ENCODE measurements around the gene TMEM183A.

Gene TMEM183A

DNA sequence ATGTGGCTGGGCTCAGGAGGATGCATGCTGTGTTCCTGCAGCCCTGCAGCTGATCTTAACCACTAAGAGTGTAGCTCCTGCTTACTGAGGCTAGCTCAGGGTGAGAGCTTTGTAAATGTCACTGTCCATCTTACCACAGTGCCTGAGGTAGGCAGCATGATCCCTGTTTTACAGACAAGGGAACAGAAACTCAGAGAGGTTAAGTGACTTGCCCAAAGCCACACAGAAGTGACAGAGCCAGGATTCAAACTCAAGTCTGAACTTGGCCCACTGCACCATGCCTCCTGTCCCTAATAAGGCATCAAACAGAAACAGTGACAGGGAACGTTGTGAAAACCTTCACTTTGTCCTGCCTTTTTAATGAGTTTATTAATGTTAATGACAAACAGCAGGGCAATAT, 47.0 kb downstream of the TMEM183A start:
- no peaks in the 10 kb centered on the region for H3K9me3 ChIP-seq
- no peaks in the 10 kb centered on the region for H3K27me3 ChIP-seq
- no peak for DNase-seq
- TF ChIP-seq, protein P1, sequence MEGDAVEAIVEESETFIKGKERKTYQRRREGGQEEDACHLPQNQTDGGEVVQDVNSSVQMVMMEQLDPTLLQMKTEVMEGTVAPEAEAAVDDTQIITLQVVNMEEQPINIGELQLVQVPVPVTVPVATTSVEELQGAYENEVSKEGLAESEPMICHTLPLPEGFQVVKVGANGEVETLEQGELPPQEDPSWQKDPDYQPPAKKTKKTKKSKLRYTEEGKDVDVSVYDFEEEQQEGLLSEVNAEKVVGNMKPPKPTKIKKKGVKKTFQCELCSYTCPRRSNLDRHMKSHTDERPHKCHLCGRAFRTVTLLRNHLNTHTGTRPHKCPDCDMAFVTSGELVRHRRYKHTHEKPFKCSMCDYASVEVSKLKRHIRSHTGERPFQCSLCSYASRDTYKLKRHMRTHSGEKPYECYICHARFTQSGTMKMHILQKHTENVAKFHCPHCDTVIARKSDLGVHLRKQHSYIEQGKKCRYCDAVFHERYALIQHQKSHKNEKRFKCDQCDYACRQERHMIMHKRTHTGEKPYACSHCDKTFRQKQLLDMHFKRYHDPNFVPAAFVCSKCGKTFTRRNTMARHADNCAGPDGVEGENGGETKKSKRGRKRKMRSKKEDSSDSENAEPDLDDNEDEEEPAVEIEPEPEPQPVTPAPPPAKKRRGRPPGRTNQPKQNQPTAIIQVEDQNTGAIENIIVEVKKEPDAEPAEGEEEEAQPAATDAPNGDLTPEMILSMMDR (IDR thresholded peaks at IDR 0.05): no peak
- intact Hi-C loops (cut with DNase I; ENCODE audit: low total_unique reads): no loop called here
- H3K27ac ChIP-seq: no peak overlapping the region
- no peak overlapping the region for H3K4me3 ChIP-seq
- peaks cover 0 to 6% (median 6%) of the 10 kb centered on the region in 3 donors for H3K36me3 ChIP-seq
- no peaks in the 10 kb centered on the region for H3K4me1 ChIP-seq

DNA sequence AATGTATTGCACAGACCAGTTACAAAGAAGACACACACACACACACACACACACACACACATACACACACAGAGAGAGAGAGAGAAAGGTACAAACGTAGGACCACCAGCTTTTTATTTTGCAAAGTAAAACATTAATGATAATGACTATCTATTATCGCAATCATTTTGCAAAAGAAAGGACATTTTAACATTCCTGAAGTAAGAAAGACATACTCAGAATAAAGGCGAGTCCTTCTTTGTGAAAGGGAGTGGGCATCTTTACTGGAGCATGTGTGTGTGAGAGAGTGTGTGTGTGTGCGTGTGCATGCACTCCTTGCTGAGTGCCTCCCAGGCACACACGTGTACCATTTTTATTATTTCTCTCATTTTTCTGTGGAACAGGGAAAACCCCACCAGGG, 47.5 kb downstream of the TMEM183A start:
- TF ChIP-seq, protein P1 (IDR thresholded peaks at IDR 0.05): no peak
- no peaks in the 10 kb centered on the region for H3K4me1 ChIP-seq
- DNase-seq: no peak
- intact Hi-C loops (cut with DNase I; ENCODE audit: low total_unique reads): no loop called here
- no peak overlapping the region for H3K27ac ChIP-seq
- H3K27me3 ChIP-seq: no peaks in the 10 kb centered on the region
- H3K4me3 ChIP-seq: no peak overlapping the region
- peaks cover 0 to 6% (median 6%) of the 10 kb centered on the region in 3 donors for H3K36me3 ChIP-seq
- no peaks in the 10 kb centered on the region for H3K9me3 ChIP-seq

- DNase-seq: no peak
- peaks cover 0 to 6% (median 6%) of the 10 kb centered on the region in 3 donors for H3K36me3 ChIP-seq
- TF ChIP-seq, protein P1 (IDR thresholded peaks at IDR 0.05): no peak
These were observed 48.1 kb downstream of the TMEM183A start for GRCh38 chr1:203055161-203055799.

DNA sequence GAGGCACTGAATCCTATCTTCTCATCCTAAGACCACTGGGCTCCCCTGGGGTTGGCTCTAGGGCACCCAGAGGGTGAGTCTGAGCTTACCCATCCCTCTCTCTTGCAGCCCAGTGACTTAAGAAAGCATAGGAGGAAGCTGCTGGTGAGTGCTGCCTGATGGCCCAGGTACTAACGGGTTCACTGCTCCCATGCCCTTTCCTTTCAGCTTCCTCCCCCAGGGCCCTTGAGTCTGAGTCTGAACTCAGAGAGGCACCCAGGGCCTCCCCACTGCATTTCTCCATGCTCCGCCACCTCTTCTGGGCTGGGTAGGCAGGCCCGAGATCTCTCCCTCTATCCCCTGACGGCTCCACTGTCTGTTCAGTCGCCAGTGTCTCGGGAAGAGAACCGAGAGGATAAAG, 48.8 kb downstream of the TMEM183A start:
- Histone ChIP-seq H3K36me3 (peaks cover 0 to 6% (median 6%) of the 10 kb centered on the region in 3 donors), H3K9me3 (no peaks in the 10 kb centered on the region), H3K27ac (no peak overlapping the region), H3K4me3 (no peak overlapping the region), H3K4me1 (no peaks in the 10 kb centered on the region), H3K27me3 (no peaks in the 10 kb centered on the region)
- DNase-seq: no peak
- intact Hi-C loops (cut with DNase I; ENCODE audit: low total_unique reads): no loop called here
- TF ChIP-seq, protein P1 (IDR thresholded peaks at IDR 0.05): no peak

More at GRCh38 chr1:203055161-203055799, 48.1 kb downstream of the TMEM183A start:
- Histone ChIP-seq H3K4me3 (no peak overlapping the region), H3K9me3 (no peaks in the 10 kb centered on the region), H3K27me3 (no peaks in the 10 kb centered on the region), H3K4me1 (no peaks in the 10 kb centered on the region), H3K27ac (no peak overlapping the region)
- intact Hi-C loops (cut with DNase I; ENCODE audit: low total_unique reads): no loop called here

- intact Hi-C loops (cut with DNase I; ENCODE audit: low total_unique reads): no loop called here
- Histone ChIP-seq H3K27ac (no peak overlapping the region), H3K36me3 (peaks cover 0 to 6% (median 6%) of the 10 kb centered on the region in 3 donors), H3K4me3 (no peak overlapping the region), H3K27me3 (no peaks in the 10 kb centered on the region), H3K9me3 (no peaks in the 10 kb centered on the region), H3K4me1 (no peaks in the 10 kb centered on the region)
- DNase-seq: no peak
- TF ChIP-seq, protein P1 (IDR thresholded peaks at IDR 0.05): no peak
These were observed 49.3 kb downstream of the TMEM183A start for GRCh38 chr1:203056516-203056915.

Measured in tibial artery (tissue), 4 donors.